Stimulated activated CD4-positive, alpha-beta T cell treated with anti-CD3 and anti-CD28 coated beads, TNF-alpha, amount 100 ng/mL, for 4 hours (primary cell): ENCODE results near the gene KCNE4.

Source experiments
- DNase-seq, 3 experiments: peaks; one replicate each; pipeline ENCODE4 v3.0.0-alpha.2; 2020; ENCODE audit warnings: low read depth in 3 of 3

KCNE4 gene

GRCh38 chr2:223041527-223042109 is 10.4 kb upstream of the KCNE4 start:
- no peak for DNase-seq

- no peak for DNase-seq
Measured at GRCh38 chr2:223042284-223042683, 9.7 kb upstream of the KCNE4 start.

GRCh38 chr2:223042704-223043118 is 9.3 kb upstream of the KCNE4 start:
- DNase-seq, result no peak

GRCh38 chr2:223043164-223043941 is 8.6 kb upstream of the KCNE4 start:
- DNase-seq, result no peak

GRCh38 chr2:223044092-223044836 is 7.7 kb upstream of the KCNE4 start:
- no peak for DNase-seq

GRCh38 chr2:223044916-223045700 is 6.9 kb upstream of the KCNE4 start:
- no peak for DNase-seq

- DNase-seq, result no peak
Measured at GRCh38 chr2:223046470-223047040, 5.4 kb upstream of the KCNE4 start.

- DNase-seq, result no peak
Measured at GRCh38 chr2:223047260-223047761, 4.7 kb upstream of the KCNE4 start.

- no peak for DNase-seq
Measured at GRCh38 chr2:223048519-223048918, 3.5 kb upstream of the KCNE4 start.

GRCh38 chr2:223049356-223049755 is 2.6 kb upstream of the KCNE4 start:
- no peak for DNase-seq

- no peak for DNase-seq
Measured at GRCh38 chr2:223050188-223050587, 1.8 kb upstream of the KCNE4 start.

GRCh38 chr2:223050900-223051504 is 988 bp upstream of the KCNE4 start:
- DNase-seq, result no peak

- no peak for DNase-seq
Measured at GRCh38 chr2:223052548-223053483, 826 bp downstream of the KCNE4 start.

- no peak for DNase-seq
Measured at GRCh38 chr2:223053484-223054192, 1.6 kb downstream of the KCNE4 start.

GRCh38 chr2:223054193-223054781 is 2.3 kb downstream of the KCNE4 start:
- DNase-seq, result no peak

GRCh38 chr2:223055140-223055539 is 3.1 kb downstream of the KCNE4 start:
- DNase-seq, result no peak

- DNase-seq, result no peak
Measured at GRCh38 chr2:223055836-223056235, 3.8 kb downstream of the KCNE4 start.

- no peak for DNase-seq
Measured at GRCh38 chr2:223056701-223057418, 4.9 kb downstream of the KCNE4 start.
